Right renal pelvis (tissue), 4 donors: ENCODE results near the gene DOCK2. TPM values are rescaled to one million over a fixed set of nuclear protein-coding genes. Genes with fewer than 3 reads are reported as not detected.

Source experiments
- DNase-seq, 4 donors: peaks; one replicate each; pipeline ENCODE4 v3.0.0-alpha.2; 2013; ENCODE audit warnings: low read depth in 4 of 4, low spot score in 3 of 4, missing footprints in 1 of 4
- polyA plus RNA-seq, 4 donors: library from polyadenylated mRNA; unstranded; fragments of 120-200 nt; gene quantifications; one replicate each; pipeline ENCODE4 v1.2.1, GENCODE V29; 2013; ENCODE audit not compliant: insufficient read length in 4 of 4

Gene DOCK2
- polyA plus RNA-seq, 4 donors = 2.3 to 4.0 (median 2.5) TPM

GRCh38 chr5:170010595-170010994 is 373.5 kb downstream of the DOCK2 start:
- DNase-seq = no peak

DNA sequence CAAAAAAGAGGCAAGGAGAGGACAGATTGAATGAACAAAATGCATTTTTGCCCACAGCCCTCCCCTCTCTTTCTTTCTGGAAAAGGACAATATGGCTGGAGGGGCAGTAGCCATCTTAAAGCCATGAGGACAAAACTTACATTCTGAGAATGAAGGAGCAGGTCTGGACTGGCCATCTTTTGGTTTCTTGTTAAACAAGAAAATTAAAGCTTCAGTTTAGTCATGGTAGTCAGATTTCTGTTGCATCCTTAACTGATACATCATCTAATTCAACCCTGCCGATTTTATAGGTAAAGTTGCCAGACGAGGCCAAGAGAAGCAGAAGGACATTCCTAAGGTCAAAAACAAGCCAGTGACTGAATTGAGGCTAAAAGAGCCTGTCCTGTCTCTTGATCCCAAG is 374.7 kb downstream of the DOCK2 start:
- no peak for DNase-seq

GRCh38 chr5:170012622-170013021 is 375.5 kb downstream of the DOCK2 start:
- DNase-seq = no peak

DNA sequence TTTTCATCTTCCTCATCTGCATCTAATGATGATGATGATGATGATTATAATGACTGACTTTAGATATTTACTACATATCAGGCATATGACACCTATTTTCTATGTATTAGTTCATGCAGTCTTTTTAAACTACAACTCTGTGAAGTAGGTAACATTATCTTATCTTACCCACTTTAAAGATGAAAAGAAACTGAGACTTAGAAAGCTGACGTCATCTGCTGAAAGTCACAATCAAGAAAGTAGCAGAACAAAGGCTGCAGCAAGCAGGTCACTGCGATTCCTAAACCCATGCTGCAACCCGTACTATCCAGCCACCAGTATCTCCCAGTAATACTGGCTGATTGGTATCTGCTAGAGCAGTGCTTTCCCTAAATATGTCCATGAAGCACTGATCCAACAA is 383.3 kb downstream of the DOCK2 start:
- DNase-seq = no peak

GRCh38 chr5:170021506-170021905 is 384.4 kb downstream of the DOCK2 start:
- DNase-seq = no peak

DNA sequence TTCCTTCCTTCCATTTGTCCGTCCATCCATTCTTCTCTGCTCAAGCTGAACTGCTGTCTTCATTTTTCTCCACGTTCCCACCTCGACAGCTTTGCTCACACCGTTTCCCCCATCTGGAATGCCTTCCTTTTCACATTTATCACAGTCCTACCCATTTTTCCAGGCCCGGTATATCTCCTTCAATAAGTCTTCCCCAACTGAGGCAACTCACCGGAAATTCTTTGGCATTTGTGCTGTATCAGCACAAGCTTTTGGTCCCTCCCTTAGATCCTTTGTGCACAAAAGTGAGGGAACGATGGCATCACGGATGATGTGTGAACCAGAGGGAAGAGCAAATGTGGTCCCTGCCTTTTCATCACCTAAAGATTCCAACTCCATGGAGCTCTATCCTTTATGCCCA is 388.8 kb downstream of the DOCK2 start:
- no peak for DNase-seq

DNA sequence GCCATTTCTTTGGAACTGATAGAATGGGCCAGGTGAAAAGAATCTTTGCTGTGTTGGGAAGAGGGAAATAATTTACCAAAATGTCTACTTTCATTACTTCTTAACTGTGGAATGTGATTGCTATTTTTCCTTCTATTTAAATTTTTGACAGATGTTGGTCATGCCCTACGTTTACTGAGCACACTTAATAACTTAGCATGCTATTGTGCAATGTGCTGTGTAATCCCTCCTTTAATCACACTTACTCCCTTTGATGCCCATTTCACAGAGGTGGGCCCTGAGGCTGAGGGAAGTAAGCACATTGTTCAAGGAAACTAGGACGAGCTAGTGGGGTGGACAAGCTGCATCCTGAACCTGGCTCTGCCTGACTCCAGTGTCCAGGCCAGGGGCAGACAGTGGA is 391.0 kb downstream of the DOCK2 start:
- DNase-seq = no peak

DNA sequence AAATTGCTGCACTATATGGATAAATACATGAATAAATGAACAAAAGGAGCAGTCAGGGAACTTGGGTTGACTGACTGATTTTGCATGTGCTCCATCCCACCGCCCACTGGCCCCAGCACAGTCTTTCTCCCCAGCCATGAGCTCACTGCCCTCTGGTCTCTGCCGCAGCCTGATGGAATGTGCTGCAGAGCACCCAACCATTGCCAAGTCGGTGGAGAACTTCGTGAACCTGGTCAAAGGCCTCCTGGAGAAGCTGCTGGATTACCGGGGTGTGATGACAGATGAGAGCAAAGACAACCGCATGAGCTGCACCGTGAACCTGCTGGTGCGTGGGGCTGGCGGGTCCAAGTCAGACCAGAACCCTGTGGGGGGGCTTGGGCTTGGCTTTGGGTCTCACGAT is 397.2 kb downstream of the DOCK2 start:
- DNase-seq = no peak

DNA sequence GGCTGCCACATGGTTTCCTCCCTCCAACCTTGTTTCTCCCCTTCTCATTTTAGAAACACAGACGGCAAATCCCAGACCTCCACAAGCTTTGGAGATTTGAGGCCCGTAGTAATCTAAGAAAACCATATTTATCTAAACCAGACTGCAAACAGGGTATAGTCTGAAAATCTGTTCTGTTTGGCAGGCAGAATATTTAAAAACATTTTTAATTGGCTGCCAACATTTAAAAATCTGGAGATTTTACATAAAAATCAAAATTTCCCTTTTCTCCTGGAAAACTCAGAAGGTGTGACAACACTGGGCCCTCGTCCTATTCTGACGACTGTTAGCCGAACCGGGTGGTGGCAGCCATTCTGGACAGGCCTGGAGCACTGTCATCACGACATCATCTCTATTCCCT is 401.2 kb downstream of the DOCK2 start:
- DNase-seq = no peak

DNA sequence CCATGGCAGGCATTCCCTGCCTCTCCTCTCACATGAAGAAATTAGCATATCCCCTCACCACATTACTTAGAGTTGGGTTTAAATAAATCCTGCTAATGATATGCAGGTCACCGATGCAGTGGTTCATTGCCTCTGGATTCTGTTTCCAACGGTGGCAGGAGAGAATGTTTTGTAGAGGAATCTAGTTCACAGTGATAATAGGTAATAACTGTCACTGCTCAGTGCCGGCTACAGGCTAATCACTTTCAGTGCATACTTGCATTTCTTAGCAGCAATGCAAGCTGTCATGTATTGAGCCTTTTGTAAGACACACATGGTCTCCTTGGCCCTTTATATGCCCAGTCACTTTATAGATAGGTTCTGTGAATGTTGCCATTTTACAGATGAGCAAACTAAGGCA is 402.8 kb downstream of the DOCK2 start:
- DNase-seq = no peak

GRCh38 chr5:170046241-170046640 is 409.2 kb downstream of the DOCK2 start:
- no peak for DNase-seq

DNA sequence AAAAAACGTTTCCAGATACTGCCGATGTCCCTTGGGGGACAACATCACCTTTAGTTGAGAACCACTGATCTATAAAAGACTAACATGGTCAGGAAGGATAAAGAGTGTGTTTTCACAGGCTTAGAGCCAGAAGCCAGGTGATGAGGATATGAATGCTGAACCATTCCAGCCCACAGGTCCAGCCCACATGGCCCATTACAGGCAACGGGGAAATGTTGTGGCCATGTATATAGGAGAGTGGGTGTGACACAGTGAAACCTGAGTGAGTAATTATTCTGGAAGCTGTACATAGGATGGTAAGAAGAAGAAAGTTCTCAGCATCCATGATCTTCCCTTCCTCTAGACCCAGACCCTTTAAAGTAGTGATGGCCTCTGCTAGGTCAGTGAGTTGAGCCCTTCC is 412.6 kb downstream of the DOCK2 start:
- DNase-seq = no peak

GRCh38 chr5:170053896-170054295 is 416.8 kb downstream of the DOCK2 start:
- DNase-seq = no peak

DNA sequence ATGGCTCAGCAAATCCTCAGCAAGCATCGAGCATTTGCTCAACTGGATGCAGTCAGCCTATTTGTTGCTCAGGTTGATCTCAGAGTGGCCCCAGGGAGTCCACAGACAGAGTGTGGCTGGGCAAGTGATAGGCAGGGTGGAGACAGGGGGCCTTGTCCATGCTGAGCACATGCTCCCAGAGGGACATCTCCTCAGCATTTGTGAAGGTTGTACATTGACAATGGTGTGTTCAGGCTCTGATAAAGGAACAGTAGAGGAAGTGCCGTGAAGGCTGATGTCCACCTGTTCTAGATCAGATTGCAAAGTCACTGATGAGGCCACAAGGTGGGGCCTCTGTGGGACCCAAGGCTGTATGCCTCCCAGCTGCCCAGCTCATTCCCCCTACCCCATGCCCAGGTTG is 418.5 kb downstream of the DOCK2 start:
- no peak for DNase-seq

DNA sequence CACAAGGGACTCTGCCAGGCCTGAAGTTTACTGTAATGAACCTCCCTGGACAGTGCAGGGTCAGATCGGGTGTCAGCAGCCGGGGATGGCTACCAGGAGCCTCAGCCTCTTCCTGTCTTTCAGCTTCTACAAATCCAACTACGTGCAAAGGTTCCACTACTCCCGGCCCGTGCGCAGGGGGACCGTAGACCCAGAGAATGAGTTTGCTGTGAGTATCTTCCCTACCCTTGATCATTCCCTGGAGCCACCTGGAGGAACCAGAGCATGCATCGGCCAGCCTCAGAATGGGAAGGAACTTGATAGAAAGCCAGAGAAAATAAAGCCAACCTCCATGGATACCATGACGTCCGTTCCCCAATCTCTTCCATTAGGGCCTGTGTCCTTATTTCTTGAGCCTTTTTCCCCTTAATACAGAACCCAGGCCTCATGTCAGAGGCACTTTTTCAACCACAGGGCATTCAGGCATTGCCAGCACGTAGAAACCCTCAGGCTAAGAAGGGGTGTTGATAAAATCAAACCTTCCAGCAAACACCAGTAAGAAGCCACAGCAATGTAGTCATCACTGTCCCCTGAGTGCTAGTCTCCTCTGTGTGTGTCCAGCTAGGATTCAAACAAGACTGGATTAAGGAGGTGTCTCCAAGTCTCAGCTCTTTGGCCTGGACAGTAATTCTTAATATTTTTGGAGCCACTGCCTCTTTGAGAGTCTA is 419.6 kb downstream of the DOCK2 start:
- no peak for DNase-seq

DNA sequence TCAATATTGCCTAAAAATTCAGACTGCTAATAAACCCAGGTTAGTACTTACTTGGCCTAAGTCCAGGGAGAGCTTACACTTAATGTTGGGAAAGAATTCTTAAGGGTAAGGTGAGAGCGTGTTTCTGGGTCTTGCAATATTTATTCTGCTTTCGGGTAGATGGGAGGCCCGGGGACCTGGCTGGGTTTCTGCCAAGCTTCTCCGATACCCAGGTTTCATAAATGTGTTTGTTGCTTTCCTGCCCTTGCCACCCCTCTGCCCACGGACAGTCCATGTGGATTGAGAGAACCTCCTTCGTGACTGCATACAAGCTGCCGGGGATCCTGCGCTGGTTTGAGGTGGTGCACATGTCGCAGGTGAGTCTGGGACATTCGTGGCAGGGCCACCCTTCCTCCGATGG is 420.2 kb downstream of the DOCK2 start:
- DNase-seq = no peak

- DNase-seq = no peak
Observed at GRCh38 chr5:170059221-170059620, 422.1 kb downstream of the DOCK2 start.

- no peak for DNase-seq
Observed at GRCh38 chr5:170067152-170067551, 430.1 kb downstream of the DOCK2 start.

DNA sequence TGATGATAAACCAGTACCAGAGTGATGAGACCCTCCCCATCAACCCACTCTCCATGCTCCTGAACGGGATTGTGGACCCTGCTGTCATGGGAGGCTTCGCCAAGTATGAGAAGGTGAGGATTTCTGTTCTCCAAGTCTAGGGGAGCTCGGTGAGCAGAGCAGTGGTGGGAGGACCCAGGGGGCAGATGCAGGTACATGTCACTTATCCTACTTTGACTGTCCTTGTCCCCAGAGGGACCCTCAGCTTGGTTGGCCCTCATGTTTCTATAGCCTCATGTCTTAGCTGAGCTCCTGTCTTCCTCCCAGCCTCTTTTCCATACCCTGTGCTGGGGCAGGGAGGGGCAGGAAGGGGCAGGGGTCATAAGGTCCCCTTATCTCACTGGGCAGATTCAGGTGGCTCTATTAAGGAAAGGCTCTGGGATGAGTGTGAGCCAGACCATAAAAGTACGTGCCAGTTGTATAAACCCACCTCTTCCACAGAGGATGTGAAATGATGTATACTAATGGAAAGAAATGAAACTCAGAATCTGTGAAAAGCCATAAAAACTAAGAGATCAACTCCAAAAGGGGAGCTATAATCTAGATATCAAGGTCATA is 430.6 kb downstream of the DOCK2 start:
- DNase-seq = no peak

DNA sequence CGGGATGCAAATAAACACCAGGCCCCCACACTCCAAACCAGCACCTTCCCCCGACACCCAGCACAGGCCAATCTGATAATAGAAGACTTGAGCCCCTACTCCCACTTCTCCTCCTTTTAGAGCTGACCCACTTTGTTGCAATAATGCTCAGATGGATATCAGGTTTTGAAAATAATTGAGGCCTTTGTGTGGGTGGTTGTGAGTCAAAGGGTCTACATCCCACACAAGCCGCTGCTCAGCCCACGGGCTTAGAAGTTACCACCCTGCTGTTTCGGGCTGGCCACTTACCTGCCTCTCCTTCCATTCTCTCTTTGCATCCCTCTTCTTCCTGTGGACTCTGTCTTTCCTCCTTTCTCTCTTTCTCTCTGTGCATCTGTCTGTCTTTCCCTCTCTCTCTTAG is 432.4 kb downstream of the DOCK2 start:
- DNase-seq = no peak

- peak; percentile 20 to 49 (median 42) for DNase-seq
Observed at GRCh38 chr5:170070556-170071412, 433.7 kb downstream of the DOCK2 start.

GRCh38 chr5:170071748-170072147 is 434.7 kb downstream of the DOCK2 start:
- no peak for DNase-seq
